Spleen (tissue), 7 donors: Measurements from ENCODE around the gene RCAN3.
"Not testable (repeated sequence)": the region's sequence is repeated elsewhere in the genome, so short reads cannot be mapped to it uniquely, and the experiment has no call there.

Experiments
- CTCF ChIP-seq, 11 experiments: fragments of 200-600 bp in 7 of 11; fragments of 450-650 bp in 4 of 11; sonication (generic) in 4 of 11; IDR thresholded peaks in 8 of 11; conservative IDR thresholded peaks in 3 of 11; 1 replicate in 7 of 11; 2 replicates in 4 of 11; pipeline versions ENCODE4 v1.4.0 to v1.8.0; 2016 to 2021; ENCODE audit warnings: antibody characterized with exemption in 11 of 11, inconsistent platforms in 4 of 11, mild to moderate bottlenecking in 1 of 11
- POLR2A ChIP-seq, 3 donors: fragments of 450-650 bp; IDR thresholded peaks; one replicate each; pipeline ENCODE4 v1.5.1; 2017; ENCODE audit warnings: antibody characterized with exemption in 3 of 3, mild to moderate bottlenecking in 1 of 3
- POLR2AphosphoS5 ChIP-seq, 3 donors: sonication (generic); formaldehyde crosslinking; IDR thresholded peaks; one replicate each; pipeline ENCODE4 v1.5.1; 2017; ENCODE audit warnings: antibody characterized with exemption in 3 of 3
- donor health status: DM: no; HTN: no; CAD: no; lungs with moderate emphysema.
- donor health status: DM: no; HTN: no; CAD: no.
- donor health status: DM: no; HTN: no; CAD: no.

- not testable (repeated sequence) for TF ChIP-seq CTCF (IDR thresholded peaks at IDR 0.05 in 8 of 11, conservative IDR thresholded peaks at IDR 0.05 in 3 of 11); POLR2AphosphoS5 (IDR thresholded peaks at IDR 0.05); POLR2A (IDR thresholded peaks at IDR 0.05)
Measured at GRCh38 chr1:24462128-24462527, 40.5 kb upstream of the RCAN3 start.
